HEK293T (cell line): ENCODE data around the gene MORF4L2.

Source experiments
- BHLHE40 ChIP-seq: fragments of 450-650 bp; IDR thresholded peaks from 2 replicates; pipeline ENCODE4 v1.6.1; 2016; ENCODE audit warnings: mild to moderate bottlenecking, moderate library complexity, borderline replicate concordance
- ELF4 ChIP-seq: fragments of 450-650 bp; IDR thresholded peaks from 2 replicates; pipeline ENCODE4 v1.6.1; 2017; ENCODE audit warnings: antibody characterized with exemption
- FOXM1 ChIP-seq: fragments of 450-650 bp; IDR thresholded peaks from 2 replicates; pipeline ENCODE4 v1.6.1; 2017; ENCODE audit warnings: mild to moderate bottlenecking, borderline replicate concordance
- HDGF ChIP-seq: fragments of 450-650 bp; IDR thresholded peaks from 2 replicates; pipeline ENCODE4 v1.6.1; 2017; ENCODE audit warnings: antibody characterized with exemption, borderline replicate concordance
- NFRKB ChIP-seq: fragments of 450-650 bp; IDR thresholded peaks from 2 replicates; pipeline ENCODE4 v1.6.1; 2016; ENCODE audit warnings: mild to moderate bottlenecking, moderate library complexity
- SP1 ChIP-seq: fragments of 450-650 bp; IDR thresholded peaks from 2 replicates; pipeline ENCODE4 v1.6.1; 2017
- SUZ12 ChIP-seq: fragments of 450-650 bp; IDR thresholded peaks from 2 replicates; pipeline ENCODE4 v1.6.1; 2016; ENCODE audit warnings: mild to moderate bottlenecking
- ZNF384 ChIP-seq: fragments of 450-650 bp; IDR thresholded peaks from 2 replicates; pipeline ENCODE4 v1.6.1; 2016
- TF ChIP-seq, protein P1 (sequence below): fragments of 450-650 bp; IDR thresholded peaks from 2 replicates; pipeline ENCODE4 v1.6.1; 2016

DNA sequence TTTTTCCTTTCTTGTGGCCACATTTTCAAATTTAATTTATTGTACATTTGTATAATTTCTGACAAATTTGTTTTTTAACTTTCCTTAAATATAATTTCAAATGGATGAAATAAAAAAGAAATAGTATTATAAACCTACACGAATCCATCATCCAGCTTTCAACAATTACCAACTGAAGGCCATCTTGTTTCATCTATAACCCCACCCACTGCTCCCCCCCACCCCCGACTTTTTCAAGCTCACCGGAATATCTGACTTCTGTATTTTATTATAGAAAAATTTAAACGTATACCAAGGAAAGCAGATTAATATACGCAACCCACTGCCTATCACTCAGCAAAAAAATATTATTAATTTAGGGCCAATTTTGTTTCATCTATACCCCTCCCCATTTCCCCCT lies 1.1 kb downstream of the MORF4L2 start:
- TF ChIP-seq FOXM1 (no peak), SP1 (no peak), ELF4 (no peak), HDGF (no peak), BHLHE40 (no peak), NFRKB (no peak), SUZ12 (no peak), ZNF384 (no peak)
- TF ChIP-seq, protein P1, sequence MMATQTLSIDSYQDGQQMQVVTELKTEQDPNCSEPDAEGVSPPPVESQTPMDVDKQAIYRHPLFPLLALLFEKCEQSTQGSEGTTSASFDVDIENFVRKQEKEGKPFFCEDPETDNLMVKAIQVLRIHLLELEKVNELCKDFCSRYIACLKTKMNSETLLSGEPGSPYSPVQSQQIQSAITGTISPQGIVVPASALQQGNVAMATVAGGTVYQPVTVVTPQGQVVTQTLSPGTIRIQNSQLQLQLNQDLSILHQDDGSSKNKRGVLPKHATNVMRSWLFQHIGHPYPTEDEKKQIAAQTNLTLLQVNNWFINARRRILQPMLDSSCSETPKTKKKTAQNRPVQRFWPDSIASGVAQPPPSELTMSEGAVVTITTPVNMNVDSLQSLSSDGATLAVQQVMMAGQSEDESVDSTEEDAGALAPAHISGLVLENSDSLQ, result no peak
